ENCODE data around the gene YWHAQ.
"Not testable (repeated sequence)": the region's sequence is repeated elsewhere in the genome, so short reads cannot be mapped to it uniquely, and the experiment has no call there.

YWHAQ gene

GRCh38 chr2:9602412-9602811 lies 28.4 kb downstream of the YWHAQ start:
- H3K27ac ChIP-seq: no peak overlapping the region
- no peak for TF ChIP-seq CTCF (conservative IDR thresholded peaks at IDR 0.05)
- no peak for TF ChIP-seq ZFX (IDR thresholded peaks at IDR 0.05)

GRCh38 chr2:9601397-9601796 lies 29.4 kb downstream of the YWHAQ start:
- TF ChIP-seq ZFX (IDR thresholded peaks at IDR 0.05) (no peak), CTCF (conservative IDR thresholded peaks at IDR 0.05) (no peak)
- no peak overlapping the region for H3K27ac ChIP-seq

GRCh38 chr2:9599430-9599829 lies 31.4 kb downstream of the YWHAQ start:
- no peak overlapping the region for H3K27ac ChIP-seq
- TF ChIP-seq CTCF (conservative IDR thresholded peaks at IDR 0.05) (no peak), ZFX (IDR thresholded peaks at IDR 0.05) (no peak)

- TF ChIP-seq CTCF (conservative IDR thresholded peaks at IDR 0.05) (no peak), ZFX (IDR thresholded peaks at IDR 0.05) (no peak)
- H3K27ac ChIP-seq: no peak overlapping the region
Measured at GRCh38 chr2:9596621-9597311, 34.0 kb downstream of the YWHAQ start.

GRCh38 chr2:9595746-9596145 lies 35.1 kb downstream of the YWHAQ start:
- TF ChIP-seq ZFX (IDR thresholded peaks at IDR 0.05) (no peak), CTCF (conservative IDR thresholded peaks at IDR 0.05) (no peak)
- no peak overlapping the region for H3K27ac ChIP-seq

GRCh38 chr2:9595256-9595655 lies 35.5 kb downstream of the YWHAQ start:
- not testable (repeated sequence) for H3K27ac ChIP-seq

GRCh38 chr2:9594366-9595054 lies 36.3 kb downstream of the YWHAQ start:
- no peak overlapping the region for H3K27ac ChIP-seq

More at GRCh38 chr2:9594366-9595054, 36.3 kb downstream of the YWHAQ start:
- TF ChIP-seq CTCF (conservative IDR thresholded peaks at IDR 0.05) (no peak), ZFX (IDR thresholded peaks at IDR 0.05) (no peak)

Measured in C4-2B (cell line).